Left renal cortex interstitium (tissue), 4 donors: ENCODE data around the gene HOXC6. TPM values are rescaled to one million over a fixed set of nuclear protein-coding genes. Genes with fewer than 3 reads are reported as not detected.

Source experiments
- DNase-seq, 4 donors: peaks; one replicate each; pipeline ENCODE4 v3.0.0-alpha.2; 2013; ENCODE audit warnings: low read depth in 4 of 4, low spot score in 2 of 4, missing footprints in 1 of 4
- polyA plus RNA-seq, 4 donors: library from polyadenylated mRNA; unstranded; fragments of 120-200 nt; gene quantifications; one replicate each; pipeline ENCODE4 v1.2.1, GENCODE V29; 2013; ENCODE audit not compliant: insufficient read length in 4 of 4

Gene HOXC6
- polyA plus RNA-seq, 4 donors = 23.8 to 49.8 (median 39.7) TPM

- no peak for DNase-seq
These were observed 2.5 kb upstream of the HOXC6 start for GRCh38 chr12:54025499-54026405.

- no peak for DNase-seq
These were observed 1.4 kb upstream of the HOXC6 start for GRCh38 chr12:54026640-54027441.

GRCh38 chr12:54027442-54027786 is 826 bp upstream of the HOXC6 start:
- no peak for DNase-seq

DNA sequence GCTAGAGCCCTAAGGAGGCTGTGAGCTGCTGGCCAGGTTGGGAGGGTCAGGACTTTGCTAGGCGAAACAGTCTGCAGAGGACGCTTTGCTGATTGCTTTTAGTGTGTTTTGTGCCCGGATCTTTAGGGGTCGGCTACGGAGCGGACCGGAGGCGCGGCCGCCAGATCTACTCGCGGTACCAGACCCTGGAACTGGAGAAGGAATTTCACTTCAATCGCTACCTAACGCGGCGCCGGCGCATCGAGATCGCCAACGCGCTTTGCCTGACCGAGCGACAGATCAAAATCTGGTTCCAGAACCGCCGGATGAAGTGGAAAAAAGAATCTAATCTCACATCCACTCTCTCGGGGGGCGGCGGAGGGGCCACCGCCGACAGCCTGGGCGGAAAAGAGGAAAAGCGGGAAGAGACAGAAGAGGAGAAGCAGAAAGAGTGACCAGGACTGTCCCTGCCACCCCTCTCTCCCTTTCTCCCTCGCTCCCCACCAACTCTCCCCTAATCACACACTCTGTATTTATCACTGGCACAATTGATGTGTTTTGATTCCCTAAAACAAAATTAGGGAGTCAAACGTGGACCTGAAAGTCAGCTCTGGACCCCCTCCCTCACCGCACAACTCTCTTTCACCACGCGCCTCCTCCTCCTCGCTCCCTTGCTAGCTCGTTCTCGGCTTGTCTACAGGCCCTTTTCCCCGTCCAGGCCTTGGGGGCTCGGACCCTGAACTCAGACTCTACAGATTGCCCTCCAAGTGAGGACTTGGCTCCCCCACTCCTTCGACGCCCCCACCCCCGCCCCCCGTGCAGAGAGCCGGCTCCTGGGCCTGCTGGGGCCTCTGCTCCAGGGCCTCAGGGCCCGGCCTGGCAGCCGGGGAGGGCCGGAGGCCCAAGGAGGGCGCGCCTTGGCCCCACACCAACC is 1.5 kb downstream of the HOXC6 start:
- DNase-seq = no peak

- no peak for DNase-seq
These were observed 2.2 kb downstream of the HOXC6 start for GRCh38 chr12:54030442-54030801.

- no peak for DNase-seq
These were observed 2.7 kb downstream of the HOXC6 start for GRCh38 chr12:54030889-54031471.

DNA sequence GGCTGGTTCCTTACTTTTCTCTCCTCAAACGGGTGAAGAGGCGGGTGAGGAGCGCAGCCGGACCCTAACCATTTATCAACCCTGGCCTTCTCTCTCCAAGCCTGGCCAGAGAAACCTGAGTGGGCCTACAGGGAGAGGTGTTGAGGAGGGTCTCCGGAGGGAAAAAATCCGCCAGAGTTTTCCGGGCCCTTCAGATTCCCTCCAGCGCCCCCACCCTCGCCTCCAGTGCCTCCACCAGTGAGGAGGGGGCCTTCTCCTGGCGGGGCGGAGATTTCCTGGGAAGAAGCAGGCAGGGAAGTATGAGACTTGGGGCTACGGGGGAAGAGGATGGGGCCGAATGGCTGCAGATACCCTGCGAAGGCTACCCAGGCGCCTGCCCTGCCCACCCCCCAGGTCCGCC is 3.2 kb downstream of the HOXC6 start:
- no peak for DNase-seq

GRCh38 chr12:54032086-54032619 is 3.9 kb downstream of the HOXC6 start:
- DNase-seq = no peak

- DNase-seq = no peak
These were observed 4.4 kb downstream of the HOXC6 start, which contains the start of gene HOXC5 for GRCh38 chr12:54032627-54033100. HOXC5 (plus strand) TSS chr12:54033050; CDS start chr12:54033123, 73 bp downstream.

- DNase-seq = no peak
These were observed 5.1 kb downstream of the HOXC6 start for GRCh38 chr12:54033106-54033979.

- DNase-seq = no peak
These were observed 5.9 kb downstream of the HOXC6 start for GRCh38 chr12:54033980-54034784.

DNA sequence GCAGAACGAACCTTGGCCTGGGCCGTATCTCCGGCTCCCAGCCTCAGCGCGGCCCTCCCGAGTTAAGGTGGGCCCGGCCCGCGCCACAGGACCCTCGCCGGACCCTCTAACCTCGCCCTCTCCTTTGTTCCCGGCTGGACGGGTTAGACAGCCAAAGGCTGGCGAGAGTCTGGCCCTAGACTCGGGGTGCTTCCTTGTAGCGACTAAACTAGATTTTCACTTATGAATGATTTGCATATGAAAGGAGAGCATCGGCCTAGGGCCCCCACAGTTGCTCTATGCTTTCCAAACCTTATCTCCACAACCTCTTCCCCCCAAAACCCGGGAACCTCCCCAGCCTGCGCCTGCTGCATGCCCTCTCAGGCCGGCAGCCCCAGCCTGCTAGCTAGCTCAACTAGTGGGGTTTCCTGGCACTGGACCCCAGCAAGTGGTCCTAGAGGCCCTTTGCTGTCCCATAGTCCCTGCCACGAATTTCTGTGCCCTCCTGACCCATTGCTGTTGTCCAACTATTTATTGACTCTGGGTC is 6.6 kb downstream of the HOXC6 start:
- no peak for DNase-seq

GRCh38 chr12:54035568-54036264 is 7.5 kb downstream of the HOXC6 start:
- no peak for DNase-seq

- DNase-seq = no peak
These were observed 8.6 kb downstream of the HOXC6 start for GRCh38 chr12:54036620-54037359.

DNA sequence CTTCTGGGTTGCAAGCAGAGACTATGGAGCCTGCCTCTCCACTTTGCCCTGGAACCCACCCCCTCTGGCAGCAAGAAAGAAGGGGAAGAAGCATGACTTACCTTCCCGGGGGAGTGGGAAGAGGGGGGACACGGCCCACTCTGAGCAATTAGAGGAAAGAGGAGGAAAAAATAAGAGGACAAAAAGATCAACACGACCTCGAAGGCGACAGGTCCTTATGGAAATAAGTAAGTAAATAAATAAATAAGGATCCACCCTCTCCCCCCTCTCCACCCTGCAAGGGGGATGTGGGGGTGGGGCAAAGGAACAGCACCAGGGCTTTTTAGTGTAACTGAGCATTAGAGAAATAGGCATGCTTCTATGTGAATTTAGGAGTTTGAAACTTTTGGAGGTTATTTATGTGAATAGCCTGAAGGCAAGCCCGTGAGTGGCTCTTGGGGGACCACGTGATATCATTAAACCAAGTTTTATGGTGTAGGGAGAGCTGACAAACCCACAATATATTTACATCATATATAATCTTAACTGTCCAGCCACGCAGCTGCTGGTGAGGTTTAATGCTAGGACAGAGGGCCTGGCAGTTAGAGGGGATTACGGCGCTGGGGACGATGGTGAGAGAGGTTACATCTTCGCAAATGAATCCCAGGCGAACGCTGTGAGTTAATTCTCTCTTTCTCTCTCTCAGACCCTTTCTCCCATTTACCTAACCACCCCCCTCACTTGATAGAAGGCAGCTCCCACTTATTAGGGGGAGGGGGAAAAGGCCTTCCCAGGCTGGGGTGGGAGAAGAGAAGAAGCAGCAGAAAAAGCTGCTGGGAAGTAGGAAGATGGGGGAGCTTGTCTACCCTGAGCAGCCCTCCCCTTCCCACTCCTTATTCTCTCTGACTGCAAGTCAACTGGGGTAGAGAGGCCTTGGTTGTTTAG is 9.4 kb downstream of the HOXC6 start:
- DNase-seq = no peak
